H9 (cell line): ENCODE results near the gene IL17RE. TPM values are rescaled to one million over a fixed set of nuclear protein-coding genes. Genes with fewer than 3 reads are reported as not detected.

ENCODE experiments used
- DNase-seq: peaks from one replicate; pipeline ENCODE4 v3.0.0-alpha.2; 2017
- H2AFZ ChIP-seq: one replicate; pipeline ENCODE4 v1.6.1; 2013; ENCODE audit warnings: mild to moderate bottlenecking, low read length, control low read depth, moderate library complexity
- H2AK5ac ChIP-seq: 2 replicates; pipeline ENCODE4 v1.6.1; 2013; ENCODE audit warnings: low read length, control low read depth, mixed read lengths; ENCODE audit not compliant: insufficient read length
- H2BK120ac ChIP-seq: one replicate; pipeline ENCODE4 v1.6.1; 2013; ENCODE audit warnings: low read depth, mild to moderate bottlenecking, low read length, control low read depth, inconsistent platforms; ENCODE audit not compliant: poor library complexity, severe bottlenecking
- H2BK12ac ChIP-seq: 2 replicates; pipeline ENCODE4 v1.6.1; 2013; ENCODE audit warnings: low read length, control low read depth, mixed read lengths, low read depth; ENCODE audit not compliant: insufficient read length
- H2BK15ac ChIP-seq: 2 replicates; pipeline ENCODE4 v1.6.1; 2013; ENCODE audit warnings: low read depth, low read length, control low read depth
- H2BK20ac ChIP-seq: one replicate; pipeline ENCODE4 v1.6.1; 2013; ENCODE audit warnings: low read depth, mild to moderate bottlenecking, low read length, control low read depth, inconsistent platforms; ENCODE audit not compliant: poor library complexity, severe bottlenecking
- H2BK5ac ChIP-seq: 2 replicates; pipeline ENCODE4 v1.6.1; 2013; ENCODE audit warnings: low read length, control low read depth, mixed read lengths; ENCODE audit not compliant: insufficient read length
- H3K14ac ChIP-seq: 2 replicates; pipeline ENCODE4 v1.6.1; 2013; ENCODE audit warnings: low read length, control low read depth; ENCODE audit not compliant: insufficient read depth
- H3K18ac ChIP-seq: 2 replicates; pipeline ENCODE4 v1.6.1; 2013; ENCODE audit warnings: low read depth, mild to moderate bottlenecking, mixed read lengths, low read length, control low read depth; ENCODE audit not compliant: insufficient read length
- H3K23ac ChIP-seq: 2 replicates; pipeline ENCODE4 v1.6.1; 2013; ENCODE audit warnings: low read length, control low read depth, mixed read lengths, low read depth; ENCODE audit not compliant: insufficient read length
- H3K23me2 ChIP-seq: 2 replicates; pipeline ENCODE4 v1.6.1; 2013; ENCODE audit warnings: low read depth, mild to moderate bottlenecking, mixed read lengths, low read length, control low read depth; ENCODE audit not compliant: insufficient read length, poor library complexity, severe bottlenecking
- H3K27ac ChIP-seq: 2 replicates; pipeline ENCODE4 v1.5.1; 2013; ENCODE audit warnings: low read length, control low read depth, mixed read lengths, low read depth; ENCODE audit not compliant: insufficient read length
- H3K27me3 ChIP-seq: 2 replicates; pipeline ENCODE4 v1.6.1; 2013; ENCODE audit warnings: low read length, control low read depth, inconsistent platforms; ENCODE audit not compliant: insufficient read depth
- H3K4ac ChIP-seq: 2 replicates; pipeline ENCODE4 v1.6.1; 2013; ENCODE audit warnings: low read depth, mild to moderate bottlenecking, control low read depth, inconsistent platforms, low read length, moderate library complexity
- H3K4me1 ChIP-seq: 2 replicates; pipeline ENCODE4 v1.6.1; 2013; ENCODE audit warnings: low read length, control low read depth, inconsistent platforms; ENCODE audit not compliant: insufficient read depth
- H3K4me2 ChIP-seq: 2 replicates; pipeline ENCODE4 v1.6.1; 2013; ENCODE audit warnings: low read length, control low read depth, mixed read lengths; ENCODE audit not compliant: insufficient read length, insufficient read depth
- H3K56ac ChIP-seq: 2 replicates; pipeline ENCODE4 v1.6.1; 2013; ENCODE audit warnings: low read depth, mild to moderate bottlenecking, mixed read lengths, low read length, control low read depth; ENCODE audit not compliant: insufficient read length
- H3K79me1 ChIP-seq: 2 replicates; pipeline ENCODE4 v1.6.1; 2013; ENCODE audit warnings: low read depth, mild to moderate bottlenecking, moderate library complexity, low read length, control low read depth, inconsistent platforms; ENCODE audit not compliant: insufficient read depth, poor library complexity, severe bottlenecking
- H3K79me2 ChIP-seq: 2 replicates; pipeline ENCODE4 v1.6.1; 2013; ENCODE audit warnings: low read length, control low read depth, inconsistent platforms; ENCODE audit not compliant: insufficient read depth
- H3K9ac ChIP-seq: 2 replicates; pipeline ENCODE4 v1.6.1; 2013; ENCODE audit warnings: low read length, control low read depth, mixed read lengths; ENCODE audit not compliant: insufficient read length; ENCODE audit errors: extremely low read depth
- H3K9me3 ChIP-seq: one replicate; pipeline ENCODE4 v1.6.1; 2013; ENCODE audit warnings: low read depth, low read length, inconsistent platforms; ENCODE audit not compliant: control insufficient read depth
- H3T11ph ChIP-seq: one replicate; pipeline ENCODE4 v1.6.1; 2013; ENCODE audit warnings: mild to moderate bottlenecking, low read length, control low read depth, inconsistent platforms
- H4K20me1 ChIP-seq: one replicate; pipeline ENCODE4 v1.6.1; 2013; ENCODE audit not compliant: control insufficient read depth, insufficient read length, insufficient read depth
- H4K5ac ChIP-seq: 2 replicates; pipeline ENCODE4 v1.6.1; 2013; ENCODE audit warnings: low read depth, mild to moderate bottlenecking, mixed read lengths, low read length, control low read depth; ENCODE audit not compliant: insufficient read length
- H4K8ac ChIP-seq: replicated peaks from 2 replicates; pipeline ENCODE4 v1.6.1; 2013; ENCODE audit warnings: low read length, control low read depth, mixed read lengths, low read depth; ENCODE audit not compliant: insufficient read length
- H4K91ac ChIP-seq: 2 replicates; pipeline ENCODE4 v1.6.1; 2013; ENCODE audit warnings: low read depth, mild to moderate bottlenecking, moderate library complexity, mixed read lengths, low read length, control low read depth; ENCODE audit not compliant: insufficient read length
- H3K27ac Mint-ChIP-seq, 3 experiments: 2 replicates in 2 of 3; 3 replicates in 1 of 3; pipeline ENCODE4 v1.8.0; 2020 to 2021; ENCODE audit warnings: mixed read lengths in 3 of 3, mild to moderate bottlenecking in 1 of 3, moderate library complexity in 1 of 3
- H3K27me3 Mint-ChIP-seq: 2 replicates; pipeline ENCODE4 v1.8.0; 2021; ENCODE audit warnings: low read depth, mild to moderate bottlenecking, moderate library complexity, mixed read lengths
- H3K36me3 Mint-ChIP-seq, 3 experiments: 2 replicates in 2 of 3; 3 replicates in 1 of 3; pipeline ENCODE4 v1.8.0; 2020 to 2021; ENCODE audit warnings: low read depth in 3 of 3, mixed read lengths in 3 of 3; ENCODE audit not compliant: insufficient read depth in 1 of 3
- H3K4me1 Mint-ChIP-seq, 2 experiments: 2 replicates each; pipeline ENCODE4 v1.8.0; 2020; ENCODE audit warnings: mixed read lengths in 2 of 2
- H3K4me3 Mint-ChIP-seq, 2 experiments: 2 replicates in 1 of 2; 3 replicates in 1 of 2; pipeline ENCODE4 v1.8.0; 2020 to 2021; ENCODE audit warnings: mild to moderate bottlenecking in 2 of 2, mixed read lengths in 2 of 2, moderate library complexity in 1 of 2
- H3K9me3 Mint-ChIP-seq, 2 experiments: 2 replicates in 1 of 2; 3 replicates in 1 of 2; pipeline ENCODE4 v1.8.0; 2020; ENCODE audit warnings: mild to moderate bottlenecking in 2 of 2, mixed read lengths in 2 of 2, moderate library complexity in 1 of 2
- WGBS: extraction: QIAGEN DNeasy Blood & Tissue Kit; methylation state at CpG from one replicate; pipeline ENCODE4 v1.1.7; 2013; ENCODE audit warnings: missing lambda C conversion rate, low lambda C conversion rate, mixed read lengths; ENCODE audit not compliant: insufficient read length; ENCODE audit errors: extremely low coverage; 5-methylcytosine and 5-hydroxymethylcytosine counted together
- total RNA-seq: library from RNA; stranded (reverse); gene quantifications from 2 replicates; pipeline ENCODE4 v1.2.1, GENCODE V29; 2021
- TF ChIP-seq, protein P1 (sequence below): fragments of 200-600 bp; sonication (generic); conservative IDR thresholded peaks from 3 replicates; pipeline ENCODE4 v1.8.0; 2021; ENCODE audit warnings: antibody characterized with exemption, mild to moderate bottlenecking

IL17RE gene
- total RNA-seq, 1 experiment from 2014 or later: 2.1 TPM

DNA sequence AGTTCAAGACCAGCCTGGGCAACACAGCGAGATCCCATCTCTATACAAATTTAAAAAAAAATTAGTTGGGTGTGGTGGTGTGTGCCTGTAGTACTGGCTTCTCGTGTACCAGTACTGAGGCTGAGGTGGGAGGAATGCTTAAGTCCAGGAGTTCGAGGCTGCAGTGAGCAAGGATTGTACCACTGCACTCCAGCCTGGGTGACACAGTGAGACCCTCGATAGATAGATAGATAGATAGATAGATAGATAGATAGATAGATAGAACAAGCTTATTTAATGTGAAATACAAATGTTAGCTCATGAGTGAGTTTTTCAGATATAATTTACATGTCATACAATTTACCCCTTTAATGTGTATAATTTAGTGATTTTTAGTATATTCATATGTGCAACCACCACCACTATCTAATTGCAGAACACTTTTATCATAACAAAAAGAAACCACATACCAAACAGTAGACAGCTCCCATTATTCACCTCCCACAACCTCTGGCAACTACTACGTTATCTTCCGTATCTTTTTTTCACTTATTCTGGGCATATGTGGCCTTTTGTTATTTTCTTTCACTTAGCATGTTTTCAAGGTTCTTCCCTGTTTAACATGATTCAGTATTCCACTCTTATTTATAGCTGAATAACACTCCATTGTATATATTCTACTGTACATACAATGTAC, 62.7 kb downstream of the IL17RE start:
- H3K27me3 Mint-ChIP-seq: no peaks in the 10 kb centered on the region
- H3K4me1 Mint-ChIP-seq: no peaks in the 10 kb centered on the region

More for the DNA sequence above, 62.7 kb downstream of the IL17RE start:
- H3K56ac ChIP-seq: no peak overlapping the region
- no peak overlapping the region for H4K5ac ChIP-seq
- no peak overlapping the region for H2BK15ac ChIP-seq
- H3K9ac ChIP-seq: no peak overlapping the region
- TF ChIP-seq, protein P1, sequence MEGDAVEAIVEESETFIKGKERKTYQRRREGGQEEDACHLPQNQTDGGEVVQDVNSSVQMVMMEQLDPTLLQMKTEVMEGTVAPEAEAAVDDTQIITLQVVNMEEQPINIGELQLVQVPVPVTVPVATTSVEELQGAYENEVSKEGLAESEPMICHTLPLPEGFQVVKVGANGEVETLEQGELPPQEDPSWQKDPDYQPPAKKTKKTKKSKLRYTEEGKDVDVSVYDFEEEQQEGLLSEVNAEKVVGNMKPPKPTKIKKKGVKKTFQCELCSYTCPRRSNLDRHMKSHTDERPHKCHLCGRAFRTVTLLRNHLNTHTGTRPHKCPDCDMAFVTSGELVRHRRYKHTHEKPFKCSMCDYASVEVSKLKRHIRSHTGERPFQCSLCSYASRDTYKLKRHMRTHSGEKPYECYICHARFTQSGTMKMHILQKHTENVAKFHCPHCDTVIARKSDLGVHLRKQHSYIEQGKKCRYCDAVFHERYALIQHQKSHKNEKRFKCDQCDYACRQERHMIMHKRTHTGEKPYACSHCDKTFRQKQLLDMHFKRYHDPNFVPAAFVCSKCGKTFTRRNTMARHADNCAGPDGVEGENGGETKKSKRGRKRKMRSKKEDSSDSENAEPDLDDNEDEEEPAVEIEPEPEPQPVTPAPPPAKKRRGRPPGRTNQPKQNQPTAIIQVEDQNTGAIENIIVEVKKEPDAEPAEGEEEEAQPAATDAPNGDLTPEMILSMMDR: no peak
- no peaks in the 10 kb centered on the region for H3K79me2 ChIP-seq
- no peak overlapping the region for H3K4me3 Mint-ChIP-seq
- no peak overlapping the region for H3K27ac ChIP-seq
- no peaks in the 10 kb centered on the region for H4K20me1 ChIP-seq
- H3K4me2 ChIP-seq: no peak overlapping the region
- H3K4ac ChIP-seq: no peak overlapping the region
- peaks cover 13 to 31% (median 31%) of the 10 kb centered on the region in 3 experiments; a peak in 6 of 7 replicates for H3K36me3 Mint-ChIP-seq
- H2BK12ac ChIP-seq: no peak overlapping the region
- no peak overlapping the region for H4K91ac ChIP-seq
- H2AFZ ChIP-seq: no peak overlapping the region
- DNase-seq: no peak
- H3T11ph ChIP-seq: no peak overlapping the region
- no peaks in the 10 kb centered on the region for H3K4me1 ChIP-seq
- H3K79me1 ChIP-seq: no peaks in the 10 kb centered on the region
- no peak overlapping the region for H4K8ac ChIP-seq
- WGBS: no CpG with 5 or more reads among the region's 6 CpGs
- H3K9me3 ChIP-seq: no peaks in the 10 kb centered on the region
- no peak overlapping the region for H3K14ac ChIP-seq
- H3K23ac ChIP-seq: no peak overlapping the region
- no peak overlapping the region for H2BK120ac ChIP-seq
- no peaks in the 10 kb centered on the region for H3K27me3 ChIP-seq
- H3K23me2 ChIP-seq: no peaks in the 10 kb centered on the region
- H2BK20ac ChIP-seq: no peak overlapping the region
- no peaks in the 10 kb centered on the region for H3K9me3 Mint-ChIP-seq
- no peak overlapping the region; a peak in 2 of 7 replicates for H3K27ac Mint-ChIP-seq
- H3K18ac ChIP-seq: no peak overlapping the region
- H2AK5ac ChIP-seq: no peak overlapping the region
- H2BK5ac ChIP-seq: no peak overlapping the region

Other genes with a start within 250 kb of the IL17RE start
- 3.5 and 3.8 TPM in 2 replicates for gene CPNE9, start 199.0 kb upstream of the IL17RE start, total RNA-seq
- gene BRPF1, start 171.1 kb upstream of the IL17RE start, total RNA-seq: 38.4 and 38.6 TPM in 2 replicates
- 43.4 and 44.1 TPM in 2 replicates for gene OGG1, start 152.9 kb upstream of the IL17RE start, total RNA-seq
- gene CAMK1, start 132.9 kb upstream of the IL17RE start, total RNA-seq: 9.0 and 9.2 TPM in 2 replicates
- 49.8 and 51.3 TPM in 2 replicates for gene TADA3, start 110.4 kb upstream of the IL17RE start, total RNA-seq
- gene ARPC4, start 109.8 kb upstream of the IL17RE start, total RNA-seq: 161 and 164 TPM in 2 replicates
- 10.3 and 14.4 TPM in 2 replicates for gene TTLL3, start 92.6 kb upstream of the IL17RE start, total RNA-seq
- 59.5 TPM in 2 replicates for gene RPUSD3, start 58.8 kb upstream of the IL17RE start, total RNA-seq
- gene CIDEC, start 22.6 kb upstream of the IL17RE start, total RNA-seq: not detected in 2 replicates
- gene JAGN1, start 12.2 kb upstream of the IL17RE start, total RNA-seq: 33.5 and 34.0 TPM in 2 replicates
- 6.8 and 9.1 TPM in 2 replicates for gene IL17RC, start 14.2 kb downstream of the IL17RE start, total RNA-seq
- 15.5 and 17.2 TPM in 2 replicates for gene CRELD1, start 31.0 kb downstream of the IL17RE start, total RNA-seq
- gene PRRT3, start 49.6 kb downstream of the IL17RE start, total RNA-seq: 18.8 and 19.5 TPM in 2 replicates
- gene EMC3, start 84.0 kb downstream of the IL17RE start, total RNA-seq: 39.3 and 45.6 TPM in 2 replicates
- 67.8 and 74.9 TPM in 2 replicates for gene FANCD2, start 123.6 kb downstream of the IL17RE start, total RNA-seq
- not detected in 2 replicates for gene FANCD2OS, start 205.4 kb downstream of the IL17RE start, total RNA-seq
- gene BRK1, start 212.8 kb downstream of the IL17RE start, total RNA-seq: 119 and 121 TPM in 2 replicates
- gene VHL, start 238.9 kb downstream of the IL17RE start, total RNA-seq: 62.2 and 64.4 TPM in 2 replicates